Esophagus squamous epithelium (tissue), 4 donors: Measurements from ENCODE around the gene SLC2A13.

Source experiments
- CTCF ChIP-seq, 6 experiments: fragments of 450-650 bp in 4 of 6; fragments of 200-600 bp in 2 of 6; sonication (generic) in 2 of 6; IDR thresholded peaks; one replicate each; pipeline ENCODE4 v1.5.1; 2016 to 2019; ENCODE audit warnings: antibody characterized with exemption in 6 of 6, mild to moderate bottlenecking in 4 of 6, moderate library complexity in 4 of 6
- POLR2A ChIP-seq, 4 donors: fragments of 450-650 bp; IDR thresholded peaks; one replicate each; pipeline ENCODE4 v1.6.1; 2017; ENCODE audit warnings: antibody characterized with exemption in 4 of 4, mild to moderate bottlenecking in 4 of 4, moderate library complexity in 3 of 4

GRCh38 chr12:40107803-40108620, 2.1 kb upstream of the SLC2A13 start:
- TF ChIP-seq CTCF (IDR thresholded peaks at IDR 0.05) (no peak), POLR2A (IDR thresholded peaks at IDR 0.05) (no peak)
